GDM1 (cell line): ENCODE results near the gene OR5AU1.

ENCODE experiments used
- DNase-seq: peaks from one replicate; lab custom pipeline; 2025; lab: John Stamatoyannopoulos, UW

OR5AU1 gene

DNA sequence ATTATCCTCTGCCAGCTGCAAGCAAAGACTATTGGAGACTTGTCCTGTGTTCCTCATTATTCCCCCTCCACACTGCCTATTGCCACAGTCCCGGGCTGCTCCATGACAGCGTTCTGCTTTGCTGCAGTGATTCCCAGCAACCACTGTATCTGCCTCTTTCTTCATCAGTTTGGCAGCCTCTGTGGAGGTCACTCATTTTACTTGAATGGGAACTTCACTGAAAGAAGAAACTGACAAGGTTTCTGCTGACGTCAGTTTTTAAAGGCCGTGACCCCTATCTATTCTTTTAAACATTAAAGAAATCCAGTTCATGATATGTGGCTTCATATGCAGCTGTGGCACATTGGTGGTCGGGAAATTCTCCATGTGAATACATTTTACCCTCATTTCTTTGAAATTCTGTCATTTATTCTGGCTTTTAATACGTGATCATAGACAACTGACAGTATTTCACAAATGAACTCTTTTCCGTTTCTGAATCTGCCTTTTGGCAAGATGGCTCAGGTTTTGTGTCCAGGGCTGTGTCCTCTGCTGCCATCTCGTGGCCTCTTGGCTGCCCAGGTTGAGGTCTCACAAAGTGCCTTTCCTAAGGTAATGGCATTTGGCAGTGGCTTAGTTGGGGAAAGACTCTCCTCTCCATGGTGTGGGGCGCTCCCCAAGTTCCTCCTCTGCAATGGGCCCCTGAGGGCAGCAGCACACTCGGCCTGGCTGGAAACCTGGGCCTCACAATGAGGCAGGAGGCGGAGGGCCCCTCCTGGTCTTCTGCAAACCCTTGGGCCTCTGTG is 49.2 kb downstream of the OR5AU1 start:
- peak; percentile 61 for DNase-seq

DNA sequence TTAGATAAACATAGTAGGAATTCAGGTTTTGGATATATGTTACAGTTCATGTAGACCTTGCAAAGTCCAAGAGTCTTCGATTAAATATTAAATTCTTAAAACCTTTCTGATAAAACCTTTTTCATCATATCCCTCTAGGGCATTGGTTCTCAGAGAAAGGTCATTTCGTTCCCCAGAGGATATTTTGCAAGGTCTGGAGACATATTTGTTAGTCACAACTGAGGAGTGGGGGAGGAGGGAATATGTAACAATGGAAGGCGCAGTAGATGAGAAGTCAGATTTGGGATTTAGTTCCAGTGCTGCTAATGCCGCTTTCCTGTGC is 49.7 kb downstream of the OR5AU1 start:
- DNase-seq = no peak

DNA sequence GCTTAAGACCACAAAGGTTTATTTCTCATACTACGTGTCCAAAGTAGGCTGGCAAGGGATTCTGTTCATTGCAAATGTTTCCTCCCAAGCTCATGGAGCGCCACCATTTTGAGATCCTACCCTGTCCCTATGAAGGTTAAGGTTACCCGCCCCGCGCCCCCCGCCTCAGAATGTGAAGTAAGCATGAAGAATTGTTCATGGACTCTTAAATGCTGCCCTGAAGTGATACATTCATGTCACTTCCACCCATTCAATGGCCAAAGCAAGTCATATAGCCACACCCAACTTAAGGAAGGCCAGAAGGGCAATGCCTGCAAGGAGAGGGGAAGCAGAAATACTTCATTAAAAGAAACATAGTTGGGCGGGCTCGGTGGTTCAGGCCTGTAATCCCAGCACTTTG is 50.8 kb downstream of the OR5AU1 start:
- DNase-seq = no peak
